Upper lobe of left lung (tissue), 6 donors: ENCODE data around the gene PHGDH. TPM values are rescaled to one million over a fixed set of nuclear protein-coding genes. Genes with fewer than 3 reads are reported as not detected.

Experiments
- ATAC-seq, 2 donors: fragments of 200-7000 bp; cut with Tn5 transposase; one replicate each; pipeline ENCODE4 v1.9.1; 2022; ENCODE audit warnings: mild to moderate bottlenecking in 2 of 2, moderate library complexity in 2 of 2; ENCODE audit not compliant: low FRiP score in 2 of 2
- DNase-seq, 2 donors: peaks; one replicate each; pipeline ENCODE4 v3.0.0-alpha.2; 2019 to 2020
- H3K27ac ChIP-seq, 4 donors: fragments of 200-600 bp; sonication (generic); one replicate each; pipeline ENCODE4 v1.5.1; 2016 to 2019
- H3K27me3 ChIP-seq, 4 donors: fragments of 200-600 bp; sonication (generic); one replicate each; pipeline ENCODE4 v1.5.1; 2017 to 2019
- H3K36me3 ChIP-seq, 4 donors: fragments of 200-600 bp; sonication (generic); one replicate each; pipeline ENCODE4 v1.5.1; 2016 to 2019
- H3K4me1 ChIP-seq, 4 donors: fragments of 200-600 bp; sonication (generic); one replicate each; pipeline ENCODE4 v1.5.1; 2018 to 2019
- H3K4me3 ChIP-seq, 4 donors: fragments of 200-600 bp; sonication (generic); one replicate each; pipeline ENCODE4 v1.5.1; 2017 to 2019; ENCODE audit warnings: mild to moderate bottlenecking in 2 of 4, moderate library complexity in 1 of 4
- H3K9me3 ChIP-seq, 4 donors: fragments of 200-600 bp; sonication (generic); one replicate each; pipeline ENCODE4 v1.5.1; 2018 to 2019
- EP300 ChIP-seq, 4 donors: sonication (generic); formaldehyde crosslinking; IDR thresholded peaks; one replicate each; pipeline ENCODE4 v1.5.1; 2017; ENCODE audit warnings: antibody characterized with exemption in 4 of 4, control low read depth in 2 of 4
- POLR2A ChIP-seq, 4 donors: fragments of 450-650 bp; IDR thresholded peaks; one replicate each; pipeline ENCODE4 v1.5.1; 2016 to 2017; ENCODE audit warnings: antibody characterized with exemption in 4 of 4, mild to moderate bottlenecking in 2 of 4
- POLR2AphosphoS5 ChIP-seq, 2 donors: sonication (generic); formaldehyde crosslinking; IDR thresholded peaks; one replicate each; pipeline ENCODE4 v1.5.1; 2017; ENCODE audit warnings: antibody characterized with exemption in 2 of 2
- WGBS, 2 donors: methylation state at CpG; one replicate each; pipeline ENCODE4 v1.1.5; 2017 to 2018; 5-methylcytosine and 5-hydroxymethylcytosine counted together
- total RNA-seq, 6 donors: library from RNA; depleted of rRNA in 4 of 6; stranded (reverse); fragments of >200 nt in 4 of 6; gene quantifications; one replicate each; pipeline versions ENCODE4 v1.1.0 to v1.2.1, GENCODE V29; 2016 to 2021
- TF ChIP-seq, protein P1 (sequence below), 6 experiments: fragments of 450-650 bp in 4 of 6; fragments of 200-600 bp in 2 of 6; sonication (generic) in 2 of 6; IDR thresholded peaks; one replicate each; pipeline ENCODE4 v1.5.1; 2016 to 2019; ENCODE audit warnings: antibody characterized with exemption in 6 of 6
- donor health status: DM: no; HTN: no; CAD: no; lungs with moderate emphysema.
- donor health status: DM: no; HTN: yes; CAD: no; lungs with severe emphysema.

Gene PHGDH
- total RNA-seq, 6 donors from 2014 or later = 12.4 to 60.8 (median 21.7) TPM

DNA sequence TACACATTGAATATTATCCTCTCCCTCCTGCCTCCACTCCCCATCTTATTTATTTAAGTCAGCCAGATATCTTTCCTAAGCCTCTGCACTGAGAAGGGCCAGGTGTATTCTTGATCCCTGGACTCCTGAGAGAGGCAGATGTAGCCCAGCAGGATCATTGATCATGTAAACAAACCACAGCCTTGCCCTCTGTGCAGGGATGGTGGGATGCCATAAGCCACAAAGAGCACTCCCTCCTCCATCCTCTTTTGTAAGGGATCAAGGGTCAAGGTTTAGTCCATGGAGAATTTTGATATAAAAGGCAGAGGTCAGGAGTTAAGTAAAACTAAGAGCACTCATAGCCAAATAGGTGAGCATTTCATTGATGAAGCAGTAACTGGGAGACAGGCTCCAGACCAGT, 17.3 kb downstream of the PHGDH start:
- H3K36me3 ChIP-seq = peaks cover 0 to 4% (median 0%) of the 10 kb centered on the region in 4 donors

GRCh38 chr1:119731060-119731459, 19.3 kb downstream of the PHGDH start:
- no peak for DNase-seq
- Histone ChIP-seq H3K27me3 (no peaks in the 10 kb centered on the region), H3K4me1 (no peaks in the 10 kb centered on the region), H3K36me3 (peaks cover 0 to 10% (median 3%) of the 10 kb centered on the region in 4 donors), H3K4me3 (no peak overlapping the region), H3K27ac (no peak overlapping the region), H3K9me3 (no peaks in the 10 kb centered on the region)
- WGBS, 2 donors = 89 to 98% methylated on average over 5 of the region's 5 CpGs
- no peak for ATAC-seq
- TF ChIP-seq, protein P1, sequence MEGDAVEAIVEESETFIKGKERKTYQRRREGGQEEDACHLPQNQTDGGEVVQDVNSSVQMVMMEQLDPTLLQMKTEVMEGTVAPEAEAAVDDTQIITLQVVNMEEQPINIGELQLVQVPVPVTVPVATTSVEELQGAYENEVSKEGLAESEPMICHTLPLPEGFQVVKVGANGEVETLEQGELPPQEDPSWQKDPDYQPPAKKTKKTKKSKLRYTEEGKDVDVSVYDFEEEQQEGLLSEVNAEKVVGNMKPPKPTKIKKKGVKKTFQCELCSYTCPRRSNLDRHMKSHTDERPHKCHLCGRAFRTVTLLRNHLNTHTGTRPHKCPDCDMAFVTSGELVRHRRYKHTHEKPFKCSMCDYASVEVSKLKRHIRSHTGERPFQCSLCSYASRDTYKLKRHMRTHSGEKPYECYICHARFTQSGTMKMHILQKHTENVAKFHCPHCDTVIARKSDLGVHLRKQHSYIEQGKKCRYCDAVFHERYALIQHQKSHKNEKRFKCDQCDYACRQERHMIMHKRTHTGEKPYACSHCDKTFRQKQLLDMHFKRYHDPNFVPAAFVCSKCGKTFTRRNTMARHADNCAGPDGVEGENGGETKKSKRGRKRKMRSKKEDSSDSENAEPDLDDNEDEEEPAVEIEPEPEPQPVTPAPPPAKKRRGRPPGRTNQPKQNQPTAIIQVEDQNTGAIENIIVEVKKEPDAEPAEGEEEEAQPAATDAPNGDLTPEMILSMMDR (IDR thresholded peaks at IDR 0.05) = no peak
- TF ChIP-seq EP300 (IDR thresholded peaks at IDR 0.05) (no peak), POLR2AphosphoS5 (IDR thresholded peaks at IDR 0.05) (no peak), POLR2A (IDR thresholded peaks at IDR 0.05) (no peak)

More for the DNA sequence above, 17.3 kb downstream of the PHGDH start:
- H3K27ac ChIP-seq = no peak overlapping the region
- TF ChIP-seq EP300 (IDR thresholded peaks at IDR 0.05) (no peak), POLR2A (IDR thresholded peaks at IDR 0.05) (no peak), POLR2AphosphoS5 (IDR thresholded peaks at IDR 0.05) (no peak)
- TF ChIP-seq, protein P1 (IDR thresholded peaks at IDR 0.05) = no peak
- DNase-seq = no peak
- no peaks in the 10 kb centered on the region for H3K27me3 ChIP-seq
- no peak for ATAC-seq
- no peaks in the 10 kb centered on the region for H3K4me1 ChIP-seq
- H3K4me3 ChIP-seq = no peak overlapping the region
- H3K9me3 ChIP-seq = no peaks in the 10 kb centered on the region

DNA sequence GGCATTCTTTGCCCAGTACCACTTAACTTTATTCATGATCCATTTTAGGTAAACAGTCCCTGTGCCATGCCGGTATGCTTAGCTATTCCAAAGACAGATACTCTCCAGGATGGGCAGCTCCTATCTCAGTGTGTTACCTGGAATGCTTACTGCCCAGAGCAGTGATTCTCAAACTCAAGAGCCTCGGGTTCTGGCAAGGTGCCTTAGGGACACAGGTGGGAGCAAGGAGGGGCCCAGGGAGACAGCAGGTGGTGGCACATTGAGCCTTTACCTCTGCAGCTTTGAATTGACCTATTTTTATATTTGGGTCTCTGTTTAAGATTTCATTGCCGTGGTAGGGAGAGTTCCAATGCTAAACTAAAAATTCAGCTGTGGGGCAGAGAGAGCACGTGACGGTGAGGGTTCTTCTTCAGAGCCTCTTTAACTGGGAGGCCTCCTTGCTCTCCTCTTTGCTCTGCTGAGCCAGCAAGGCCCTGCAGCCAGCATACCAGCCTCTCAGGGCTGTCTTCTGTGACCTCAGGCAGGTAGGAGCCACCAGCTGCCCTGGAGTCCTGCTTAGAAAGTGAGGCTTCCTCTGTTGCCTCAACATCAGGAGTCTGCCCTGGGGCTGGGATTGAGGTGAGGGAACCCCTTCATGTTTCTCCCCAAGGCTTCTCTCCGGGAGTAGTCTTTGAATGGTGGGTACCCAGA, 20.2 kb downstream of the PHGDH start:
- Histone ChIP-seq H3K4me3 (no peak overlapping the region), H3K36me3 (peaks cover 0 to 11% (median 3%) of the 10 kb centered on the region in 4 donors), H3K27me3 (no peaks in the 10 kb centered on the region), H3K9me3 (no peaks in the 10 kb centered on the region), H3K4me1 (no peaks in the 10 kb centered on the region), H3K27ac (no peak overlapping the region)
- TF ChIP-seq POLR2A (IDR thresholded peaks at IDR 0.05) (no peak), POLR2AphosphoS5 (IDR thresholded peaks at IDR 0.05) (no peak), EP300 (IDR thresholded peaks at IDR 0.05) (no peak)
- TF ChIP-seq, protein P1 (IDR thresholded peaks at IDR 0.05) = no peak
- no peak for ATAC-seq
- DNase-seq = no peak
- WGBS, 2 donors = 91 to 92% methylated on average over 6 of the region's 6 CpGs

DNA sequence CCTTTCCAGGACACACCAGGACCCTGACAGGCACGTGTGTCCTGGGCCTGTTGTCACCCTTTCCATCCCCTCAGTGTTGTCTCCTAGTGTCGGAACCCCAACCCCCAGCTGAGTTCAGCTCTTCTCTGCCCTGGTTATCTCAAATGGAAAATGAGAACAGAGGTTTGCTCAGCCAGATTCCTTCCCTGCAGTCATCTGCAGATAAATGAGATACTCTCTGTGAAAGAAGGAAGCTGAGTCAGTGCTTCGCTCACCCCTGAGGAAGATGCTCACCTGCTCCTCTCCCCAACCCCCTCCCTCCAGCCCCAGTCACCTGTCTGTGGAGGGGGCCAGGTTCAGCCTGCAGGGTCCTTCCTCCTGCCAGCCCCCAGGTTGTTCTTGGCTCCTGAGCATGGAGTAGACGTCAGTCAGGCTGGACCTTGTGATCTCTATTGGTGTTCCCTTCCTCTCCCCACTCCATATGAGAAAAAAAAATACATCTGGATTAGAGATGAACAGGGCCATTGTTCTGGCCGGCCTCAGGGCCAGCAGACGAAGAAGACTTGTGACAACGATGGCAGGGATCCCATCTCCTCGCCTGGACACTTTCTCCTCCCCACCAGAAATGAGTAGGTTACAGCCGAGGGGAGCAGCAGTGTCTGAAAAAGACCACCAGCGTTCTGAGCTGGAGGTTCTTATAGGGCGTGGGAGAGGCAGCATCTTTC, 20.9 kb downstream of the PHGDH start:
- Histone ChIP-seq H3K4me3 (no peak overlapping the region), H3K4me1 (no peaks in the 10 kb centered on the region), H3K9me3 (no peaks in the 10 kb centered on the region), H3K27ac (no peak overlapping the region), H3K36me3 (peaks cover 0 to 7% (median 3%) of the 10 kb centered on the region in 4 donors), H3K27me3 (no peaks in the 10 kb centered on the region)
- DNase-seq (no peak), ATAC-seq (no peak)
- TF ChIP-seq POLR2A (IDR thresholded peaks at IDR 0.05) (no peak), POLR2AphosphoS5 (IDR thresholded peaks at IDR 0.05) (no peak), EP300 (IDR thresholded peaks at IDR 0.05) (no peak)
- 83 to 90% methylated on average over 11 of the region's 11 CpGs for WGBS, 2 donors

DNA sequence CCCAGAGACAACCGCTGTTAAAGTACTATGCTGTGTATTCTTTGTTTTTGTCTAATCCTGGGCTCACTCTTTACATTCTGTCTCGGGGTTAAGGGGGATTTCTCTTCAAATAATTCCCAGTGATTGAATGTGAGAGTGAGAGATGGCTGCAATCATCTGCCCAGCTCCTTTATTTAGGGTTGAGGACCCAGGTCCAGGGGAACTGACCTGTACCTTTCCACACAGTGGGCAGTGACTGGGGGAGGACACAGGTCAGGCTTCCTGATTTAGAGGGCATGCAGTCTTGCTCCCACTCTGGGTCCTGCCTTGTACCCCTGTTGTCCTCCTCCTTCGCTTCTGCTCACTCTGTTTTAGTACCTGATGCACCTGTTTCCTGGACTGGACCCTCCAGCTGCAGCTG, 22.0 kb downstream of the PHGDH start:
- Histone ChIP-seq H3K4me1 (no peaks in the 10 kb centered on the region), H3K4me3 (no peak overlapping the region), H3K27ac (no peak overlapping the region), H3K27me3 (no peaks in the 10 kb centered on the region), H3K9me3 (no peaks in the 10 kb centered on the region), H3K36me3 (peaks cover 0 to 7% (median 3%) of the 10 kb centered on the region in 4 donors)
- no peak for TF ChIP-seq POLR2AphosphoS5 (IDR thresholded peaks at IDR 0.05)
- no peak for TF ChIP-seq POLR2A (IDR thresholded peaks at IDR 0.05)
- TF ChIP-seq, protein P1 (IDR thresholded peaks at IDR 0.05) = no peak
- no peak for TF ChIP-seq EP300 (IDR thresholded peaks at IDR 0.05)
- DNase-seq = no peak
- WGBS, 2 donors = 89 to 93% methylated on average over 3 of the region's 3 CpGs
- ATAC-seq = no peak
